ENCODE measurements around the gene MTUS2. TPM values are rescaled to one million over a fixed set of nuclear protein-coding genes. Genes with fewer than 3 reads are reported as not detected.
"Not testable (repeated sequence)": the region's sequence is repeated elsewhere in the genome, so short reads cannot be mapped to it uniquely, and the experiment has no call there.

The MTUS2 gene
- total RNA-seq, 1 experiment from 2014 or later, result 6.6 TPM

- Histone ChIP-seq H3K9me3 (ENCODE audit: low read length) (no peaks in the 10 kb centered on the region), H3K4me2 (ENCODE audit: low read depth, low read length, poor library complexity, severe bottlenecking) (no peak overlapping the region), H3K4me1 (ENCODE audit: low read length) (no peaks in the 10 kb centered on the region), H3K27me3 (ENCODE audit: low read length) (no peaks in the 10 kb centered on the region), H4K20me1 (ENCODE audit: insufficient read depth, low read depth, low read length) (no peaks in the 10 kb centered on the region), H3K36me3 (ENCODE audit: insufficient read depth, low read length) (no peaks in the 10 kb centered on the region), H3K79me2 (ENCODE audit: low read length) (no peaks in the 10 kb centered on the region), H2AFZ (ENCODE audit: low read length) (no peak overlapping the region), H3K9ac (ENCODE audit: low read length) (no peak overlapping the region), H3K27ac (ENCODE audit: low read length) (no peak overlapping the region), H3K4me3 (ENCODE audit: low read length) (no peak overlapping the region), H3K9me2 (replicated peaks; ENCODE audit: insufficient read depth, low read length) (no peaks in the 10 kb centered on the region)
- peak; percentile 41 for DNase-seq
These were observed 564.3 kb downstream of the MTUS2 start for GRCh38 chr13:29384466-29384865.

- Histone ChIP-seq H3K79me2 (ENCODE audit: low read length) (no peaks in the 10 kb centered on the region), H3K4me2 (ENCODE audit: low read depth, low read length, poor library complexity, severe bottlenecking) (no peak overlapping the region), H3K27ac (ENCODE audit: low read length) (no peak overlapping the region), H4K20me1 (ENCODE audit: insufficient read depth, low read depth, low read length) (no peaks in the 10 kb centered on the region), H3K36me3 (ENCODE audit: insufficient read depth, low read length) (no peaks in the 10 kb centered on the region), H3K9me2 (replicated peaks; ENCODE audit: insufficient read depth, low read length) (no peaks in the 10 kb centered on the region), H3K9ac (ENCODE audit: low read length) (no peak overlapping the region), H3K9me3 (ENCODE audit: low read length) (no peaks in the 10 kb centered on the region), H3K27me3 (ENCODE audit: low read length) (no peaks in the 10 kb centered on the region), H2AFZ (ENCODE audit: low read length) (no peak overlapping the region), H3K4me1 (ENCODE audit: low read length) (no peaks in the 10 kb centered on the region), H3K4me3 (ENCODE audit: low read length) (no peak overlapping the region)
- DNase-seq, result no peak
These were observed 564.7 kb downstream of the MTUS2 start for GRCh38 chr13:29384871-29385270.

- no peaks in the 10 kb centered on the region for H3K9me2 ChIP-seq (replicated peaks; ENCODE audit: insufficient read depth, low read length)
- no peak for DNase-seq
- H4K20me1 ChIP-seq (ENCODE audit: insufficient read depth, low read depth, low read length), result no peaks in the 10 kb centered on the region
- no peak overlapping the region for H3K27ac ChIP-seq (ENCODE audit: low read length)
- no peaks in the 10 kb centered on the region for H3K27me3 ChIP-seq (ENCODE audit: low read length)
- no peaks in the 10 kb centered on the region for H3K9me3 ChIP-seq (ENCODE audit: low read length)
- no peak overlapping the region for H3K9ac ChIP-seq (ENCODE audit: low read length)
- H3K4me1 ChIP-seq (ENCODE audit: low read length), result no peaks in the 10 kb centered on the region
- no peak overlapping the region for H3K4me3 ChIP-seq (ENCODE audit: low read length)
- H2AFZ ChIP-seq (ENCODE audit: low read length), result no peak overlapping the region
- H3K36me3 ChIP-seq (ENCODE audit: insufficient read depth, low read length), result no peaks in the 10 kb centered on the region
- no peaks in the 10 kb centered on the region for H3K79me2 ChIP-seq (ENCODE audit: low read length)
- no peak overlapping the region for H3K4me2 ChIP-seq (ENCODE audit: low read depth, low read length, poor library complexity, severe bottlenecking)
These were observed 566.1 kb downstream of the MTUS2 start for GRCh38 chr13:29386246-29386645.

GRCh38 chr13:29390598-29390997 lies 570.5 kb downstream of the MTUS2 start:
- H3K27ac ChIP-seq (ENCODE audit: low read length); H4K20me1 ChIP-seq (ENCODE audit: insufficient read depth, low read depth, low read length); H3K4me2 ChIP-seq (ENCODE audit: low read depth, low read length, poor library complexity, severe bottlenecking); H3K9me2 ChIP-seq (replicated peaks; ENCODE audit: insufficient read depth, low read length); DNase-seq; H3K4me1 ChIP-seq (ENCODE audit: low read length); H3K9ac ChIP-seq (ENCODE audit: low read length); H3K4me3 ChIP-seq (ENCODE audit: low read length); H3K36me3 ChIP-seq (ENCODE audit: insufficient read depth, low read length); H3K27me3 ChIP-seq (ENCODE audit: low read length); H3K79me2 ChIP-seq (ENCODE audit: low read length); H3K9me3 ChIP-seq (ENCODE audit: low read length); H2AFZ ChIP-seq (ENCODE audit: low read length): not testable (repeated sequence)

GRCh38 chr13:29396446-29396845 lies 576.3 kb downstream of the MTUS2 start:
- no peaks in the 10 kb centered on the region for H3K9me3 ChIP-seq (ENCODE audit: low read length)
- no peaks in the 10 kb centered on the region for H3K9me2 ChIP-seq (replicated peaks; ENCODE audit: insufficient read depth, low read length)
- no peak for DNase-seq
- no peaks in the 10 kb centered on the region for H4K20me1 ChIP-seq (ENCODE audit: insufficient read depth, low read depth, low read length)
- no peak overlapping the region for H3K4me3 ChIP-seq (ENCODE audit: low read length)
- H3K79me2 ChIP-seq (ENCODE audit: low read length), result no peaks in the 10 kb centered on the region
- no peaks in the 10 kb centered on the region for H3K36me3 ChIP-seq (ENCODE audit: insufficient read depth, low read length)
- H3K4me1 ChIP-seq (ENCODE audit: low read length), result no peaks in the 10 kb centered on the region
- H3K27ac ChIP-seq (ENCODE audit: low read length), result no peak overlapping the region
- no peak overlapping the region for H3K9ac ChIP-seq (ENCODE audit: low read length)
- H2AFZ ChIP-seq (ENCODE audit: low read length), result no peak overlapping the region
- no peak overlapping the region for H3K4me2 ChIP-seq (ENCODE audit: low read depth, low read length, poor library complexity, severe bottlenecking)
- no peaks in the 10 kb centered on the region for H3K27me3 ChIP-seq (ENCODE audit: low read length)

GRCh38 chr13:29397265-29397664 lies 577.1 kb downstream of the MTUS2 start:
- Histone ChIP-seq H3K4me3 (ENCODE audit: low read length) (no peak overlapping the region), H3K9me3 (ENCODE audit: low read length) (no peaks in the 10 kb centered on the region), H3K9ac (ENCODE audit: low read length) (no peak overlapping the region), H3K4me2 (ENCODE audit: low read depth, low read length, poor library complexity, severe bottlenecking) (no peak overlapping the region), H4K20me1 (ENCODE audit: insufficient read depth, low read depth, low read length) (no peaks in the 10 kb centered on the region), H3K27ac (ENCODE audit: low read length) (no peak overlapping the region), H3K27me3 (ENCODE audit: low read length) (no peaks in the 10 kb centered on the region), H2AFZ (ENCODE audit: low read length) (no peak overlapping the region), H3K36me3 (ENCODE audit: insufficient read depth, low read length) (no peaks in the 10 kb centered on the region), H3K4me1 (ENCODE audit: low read length) (no peaks in the 10 kb centered on the region), H3K9me2 (replicated peaks; ENCODE audit: insufficient read depth, low read length) (no peaks in the 10 kb centered on the region), H3K79me2 (ENCODE audit: low read length) (no peaks in the 10 kb centered on the region)
- no peak for DNase-seq

- no peaks in the 10 kb centered on the region for H3K36me3 ChIP-seq (ENCODE audit: insufficient read depth, low read length)
- H4K20me1 ChIP-seq (ENCODE audit: insufficient read depth, low read depth, low read length), result no peaks in the 10 kb centered on the region
- H3K27ac ChIP-seq (ENCODE audit: low read length), result no peak overlapping the region
- H3K9me2 ChIP-seq (replicated peaks; ENCODE audit: insufficient read depth, low read length), result no peaks in the 10 kb centered on the region
- H3K9ac ChIP-seq (ENCODE audit: low read length), result no peak overlapping the region
- no peaks in the 10 kb centered on the region for H3K79me2 ChIP-seq (ENCODE audit: low read length)
- no peaks in the 10 kb centered on the region for H3K4me1 ChIP-seq (ENCODE audit: low read length)
- no peaks in the 10 kb centered on the region for H3K27me3 ChIP-seq (ENCODE audit: low read length)
- no peak overlapping the region for H2AFZ ChIP-seq (ENCODE audit: low read length)
- H3K4me3 ChIP-seq (ENCODE audit: low read length), result no peak overlapping the region
- H3K4me2 ChIP-seq (ENCODE audit: low read depth, low read length, poor library complexity, severe bottlenecking), result no peak overlapping the region
- no peaks in the 10 kb centered on the region for H3K9me3 ChIP-seq (ENCODE audit: low read length)
- DNase-seq, result no peak
These were observed 582.1 kb downstream of the MTUS2 start for GRCh38 chr13:29402166-29402636.

GRCh38 chr13:29405401-29405800 lies 585.3 kb downstream of the MTUS2 start:
- Histone ChIP-seq H3K4me2 (ENCODE audit: low read depth, low read length, poor library complexity, severe bottlenecking) (no peak overlapping the region), H3K36me3 (ENCODE audit: insufficient read depth, low read length) (no peaks in the 10 kb centered on the region), H4K20me1 (ENCODE audit: insufficient read depth, low read depth, low read length) (no peaks in the 10 kb centered on the region), H3K79me2 (ENCODE audit: low read length) (no peaks in the 10 kb centered on the region), H3K27ac (ENCODE audit: low read length) (no peak overlapping the region), H3K27me3 (ENCODE audit: low read length) (no peaks in the 10 kb centered on the region), H3K4me3 (ENCODE audit: low read length) (no peak overlapping the region), H3K9ac (ENCODE audit: low read length) (no peak overlapping the region), H2AFZ (ENCODE audit: low read length) (no peak overlapping the region), H3K9me2 (replicated peaks; ENCODE audit: insufficient read depth, low read length) (no peaks in the 10 kb centered on the region), H3K4me1 (ENCODE audit: low read length) (no peaks in the 10 kb centered on the region), H3K9me3 (ENCODE audit: low read length) (no peaks in the 10 kb centered on the region)
- no peak for DNase-seq

- no peaks in the 10 kb centered on the region for H3K9me2 ChIP-seq (replicated peaks; ENCODE audit: insufficient read depth, low read length)
- no peaks in the 10 kb centered on the region for H3K79me2 ChIP-seq (ENCODE audit: low read length)
- peaks cover 3% of the 10 kb centered on the region; the same call in 1 of the 2 replicates for H3K4me1 ChIP-seq (ENCODE audit: low read length)
- H4K20me1 ChIP-seq (ENCODE audit: insufficient read depth, low read depth, low read length), result no peaks in the 10 kb centered on the region
- H2AFZ ChIP-seq (ENCODE audit: low read length), result no peak overlapping the region
- no peaks in the 10 kb centered on the region for H3K27me3 ChIP-seq (ENCODE audit: low read length)
- H3K9ac ChIP-seq (ENCODE audit: low read length), result no peak overlapping the region
- no peak overlapping the region for H3K27ac ChIP-seq (ENCODE audit: low read length)
- H3K36me3 ChIP-seq (ENCODE audit: insufficient read depth, low read length), result no peaks in the 10 kb centered on the region
- H3K4me3 ChIP-seq (ENCODE audit: low read length), result no peak overlapping the region
- DNase-seq, result no peak
- no peak overlapping the region for H3K4me2 ChIP-seq (ENCODE audit: low read depth, low read length, poor library complexity, severe bottlenecking)
- 0 out of 2 replicates have a peak, but pooled peaks cover 3% of the 10 kb centered on the region for H3K9me3 ChIP-seq (ENCODE audit: low read length)
These were observed 591.3 kb downstream of the MTUS2 start for GRCh38 chr13:29411481-29411880.

All from Karpas-422 (cell line).